HT1080 (cell line): ENCODE results near the gene C2orf76. TPM values are rescaled to one million over a fixed set of nuclear protein-coding genes. Genes with fewer than 3 reads are reported as not detected.

Experiments
- DNase-seq: peaks from one replicate; pipeline ENCODE4 v3.0.0-alpha.2; 2015; ENCODE audit warnings: low read depth
- total RNA-seq: library from RNA; depleted of rRNA; stranded (reverse); fragments of >200 nt; shearing (Covaris generic); gene quantifications from 2 replicates; pipeline ENCODE4 v1.2.3, GENCODE V29; 2014

The C2orf76 gene
- total RNA-seq, 1 experiment from 2014 or later, result 15.5 TPM

DNA sequence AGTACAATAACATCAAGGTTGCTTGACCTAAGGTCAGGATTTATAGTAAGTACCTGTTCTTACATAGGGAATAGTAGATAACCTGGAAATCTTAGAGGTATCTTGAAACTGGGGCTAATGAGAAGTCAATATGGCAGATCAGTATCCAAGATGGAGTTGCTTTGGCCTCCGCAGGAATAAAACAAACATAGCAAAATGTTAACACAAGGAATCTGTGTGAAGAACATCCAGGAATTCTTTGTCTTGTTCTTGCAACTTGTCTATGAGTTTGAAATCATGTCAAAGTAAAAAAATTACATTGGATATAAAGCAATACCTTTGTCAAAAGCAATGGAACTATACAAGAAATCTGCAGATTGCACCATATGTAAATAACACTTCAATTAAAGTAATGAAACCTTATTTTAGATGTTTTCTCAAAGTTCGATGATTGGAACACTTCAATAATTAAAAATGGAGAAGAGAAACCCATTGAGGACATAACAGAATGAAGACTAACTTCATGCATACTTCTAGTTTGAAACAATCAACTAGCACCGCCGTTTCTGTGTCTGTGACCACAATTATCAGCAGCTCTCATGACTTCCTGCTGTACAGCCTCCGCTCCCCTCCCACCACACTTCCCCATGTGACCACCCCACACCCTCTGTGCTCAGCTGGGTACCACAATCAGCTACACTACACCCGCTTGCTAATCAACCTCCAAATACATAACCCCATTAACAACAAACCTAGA, 27.6 kb downstream of the C2orf76 start:
- DNase-seq, result no peak

- no peak for DNase-seq
Observed at GRCh38 chr2:119338272-119338671, 28.4 kb downstream of the C2orf76 start.

GRCh38 chr2:119337749-119338148, 28.9 kb downstream of the C2orf76 start:
- DNase-seq, result no peak

DNA sequence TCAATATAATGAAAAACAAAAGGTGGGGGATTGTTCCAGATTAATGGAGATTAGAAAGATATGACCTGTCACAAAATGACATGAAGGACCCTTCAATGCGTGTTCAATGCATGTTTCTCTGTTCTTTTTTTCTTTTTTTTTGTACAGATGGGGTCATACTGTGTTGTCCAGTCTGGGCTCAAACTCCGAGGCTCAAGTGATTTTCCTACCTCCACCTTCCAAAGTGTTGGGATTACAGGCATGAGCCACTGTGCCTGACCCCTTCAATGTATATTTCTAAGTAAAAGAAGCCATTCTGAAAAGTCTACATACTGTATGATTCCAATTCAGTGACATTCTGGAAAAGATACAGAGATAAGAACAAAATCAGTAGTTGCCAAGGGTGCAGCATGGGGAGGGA, 32.8 kb downstream of the C2orf76 start:
- no peak for DNase-seq

- no peak for DNase-seq
Observed at GRCh38 chr2:119333360-119333759, 33.3 kb downstream of the C2orf76 start.

GRCh38 chr2:119332953-119333352, 33.7 kb downstream of the C2orf76 start:
- no peak for DNase-seq

DNA sequence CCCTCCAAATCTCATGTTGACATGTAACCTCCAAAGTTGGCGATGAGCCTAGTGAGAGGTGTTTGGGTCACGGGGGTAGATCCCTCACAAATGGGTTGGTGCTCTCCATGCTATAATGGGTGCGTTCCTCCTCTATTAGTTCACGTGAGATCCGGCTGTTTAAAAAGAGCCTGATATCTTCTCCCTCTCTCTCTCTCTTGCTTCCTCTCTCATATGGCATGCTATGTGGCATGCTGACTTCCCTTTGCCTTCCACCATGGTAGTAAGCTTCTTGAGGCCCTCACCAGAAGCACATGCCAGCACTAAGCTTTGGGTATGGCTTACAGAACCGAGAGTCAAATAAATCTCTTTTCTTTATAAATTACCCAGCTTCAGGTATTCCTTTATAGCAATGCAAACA, 39.2 kb downstream of the C2orf76 start:
- DNase-seq, result no peak

DNA sequence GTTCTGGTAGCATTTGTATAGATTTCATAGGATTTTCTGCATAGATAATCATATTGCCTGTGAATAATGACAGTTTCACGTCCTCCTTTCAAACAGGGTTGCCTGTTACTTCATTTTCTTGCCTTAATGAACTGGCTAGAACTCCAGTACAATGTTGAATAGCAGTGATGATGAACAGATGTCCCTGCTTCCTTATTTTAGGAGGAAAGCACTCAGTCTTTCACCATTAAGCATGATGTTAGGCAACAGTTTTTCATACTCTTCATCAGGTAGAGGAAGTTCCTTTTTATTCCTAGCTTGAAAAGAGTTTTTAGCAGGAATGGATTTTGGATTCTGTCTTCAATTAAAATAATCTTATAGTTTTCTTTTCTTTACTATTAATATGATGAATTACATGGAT, 39.7 kb downstream of the C2orf76 start:
- DNase-seq, result no peak

DNA sequence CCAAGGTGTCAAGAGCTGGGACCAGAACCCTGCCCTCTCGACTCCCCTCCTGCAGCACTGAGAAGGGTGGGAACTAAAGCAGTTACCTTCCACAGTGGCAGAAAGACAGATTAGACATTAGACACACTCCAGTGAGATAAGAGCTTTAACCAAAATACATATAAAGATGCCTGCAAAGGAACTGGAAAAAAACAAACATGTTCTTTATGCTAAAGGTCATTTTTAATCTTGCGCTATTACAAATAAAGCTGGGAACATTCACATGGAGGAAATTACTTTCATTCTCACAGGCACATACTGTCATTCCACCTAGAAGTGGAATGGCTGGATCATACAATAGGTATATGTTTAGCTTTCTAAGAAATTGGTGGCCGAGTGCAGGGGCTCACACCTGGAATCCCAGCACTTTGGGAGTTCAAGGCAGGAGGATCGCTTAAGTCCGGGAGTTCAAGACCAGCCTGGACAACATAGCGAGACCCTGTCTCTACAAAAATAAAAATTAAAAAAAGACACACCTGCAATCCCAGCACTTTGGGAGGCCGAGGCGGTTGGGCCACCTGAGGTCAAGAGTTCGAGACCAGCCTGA, 41.9 kb downstream of the C2orf76 start:
- DNase-seq, result no peak

DNA sequence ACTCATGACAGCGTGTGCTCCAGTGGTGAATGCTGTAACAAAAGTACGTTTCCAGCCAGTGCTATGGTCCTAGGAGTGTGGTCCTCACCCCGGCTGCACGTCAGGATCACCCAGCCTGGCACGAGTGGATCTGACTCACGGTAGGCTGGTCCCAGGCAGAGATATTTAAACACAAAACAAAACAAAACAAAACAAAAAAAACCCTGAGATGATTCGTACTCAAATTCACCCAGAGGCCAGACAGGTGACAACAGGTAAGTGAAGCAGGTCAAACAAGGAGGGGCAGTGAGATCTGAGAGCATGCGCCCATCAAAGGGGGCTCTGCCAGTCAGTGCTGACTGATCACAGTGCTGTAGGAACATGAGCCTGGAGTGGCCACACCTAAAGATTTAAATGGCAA, 43.2 kb downstream of the C2orf76 start:
- DNase-seq, result no peak

DNA sequence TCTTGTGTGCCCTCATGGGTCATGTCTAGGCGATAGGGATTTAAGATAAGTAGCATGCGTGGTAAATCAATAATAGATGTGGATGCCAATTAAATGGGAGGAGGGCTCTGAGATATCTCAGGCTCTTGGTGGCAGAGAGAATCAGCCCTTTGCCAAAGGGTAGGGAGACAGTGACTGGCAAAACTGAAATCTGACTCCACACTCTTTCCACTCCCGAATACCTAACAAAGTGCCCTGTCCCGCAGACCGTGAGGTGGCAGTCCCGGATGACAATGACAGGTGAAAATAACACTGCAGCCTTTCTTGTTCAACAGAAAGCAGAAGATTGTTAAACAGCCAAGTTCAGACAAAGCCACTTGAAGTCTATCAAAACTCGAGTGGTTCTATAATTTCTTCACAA, 47.0 kb downstream of the C2orf76 start:
- DNase-seq, result no peak

DNA sequence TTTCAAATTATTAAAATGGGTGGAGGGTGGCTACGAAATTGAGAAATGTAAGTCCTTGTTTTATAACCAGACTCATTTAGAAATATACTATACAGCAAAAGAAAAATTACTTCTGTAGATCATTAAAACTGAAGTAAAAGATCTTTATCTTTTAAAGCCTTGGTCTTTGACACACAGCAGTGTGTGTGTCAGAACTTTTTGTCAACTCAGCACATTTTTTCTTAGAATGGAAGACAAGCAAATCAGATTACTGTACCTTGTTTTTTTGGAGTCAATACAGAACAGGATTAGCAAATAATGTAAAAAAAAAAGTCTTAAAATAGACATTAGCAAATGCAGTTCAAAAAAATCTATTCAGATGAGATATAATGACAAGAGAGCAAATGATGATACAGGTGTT, 49.1 kb downstream of the C2orf76 start:
- DNase-seq, result no peak

DNA sequence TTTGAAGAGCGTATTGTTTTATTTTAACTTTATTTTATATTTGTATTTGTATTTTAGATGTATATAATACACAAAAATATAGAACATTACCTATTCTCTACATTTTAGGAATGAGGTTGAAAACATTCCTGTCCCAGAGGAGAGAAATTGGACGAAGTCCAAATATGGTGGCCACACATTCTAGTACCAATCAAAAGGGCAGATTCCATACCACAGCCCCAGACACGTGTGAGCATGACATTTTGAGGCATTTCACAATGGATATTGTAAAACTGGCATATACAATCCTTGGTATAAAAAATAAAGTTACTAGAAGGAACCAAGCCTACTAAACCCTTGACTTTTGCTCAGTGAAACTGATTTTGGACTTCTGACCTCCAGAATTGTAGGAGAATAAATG, 50.6 kb downstream of the C2orf76 start:
- no peak for DNase-seq

- DNase-seq, result no peak
Observed at GRCh38 chr2:119315241-119315925, 51.3 kb downstream of the C2orf76 start.

DNA sequence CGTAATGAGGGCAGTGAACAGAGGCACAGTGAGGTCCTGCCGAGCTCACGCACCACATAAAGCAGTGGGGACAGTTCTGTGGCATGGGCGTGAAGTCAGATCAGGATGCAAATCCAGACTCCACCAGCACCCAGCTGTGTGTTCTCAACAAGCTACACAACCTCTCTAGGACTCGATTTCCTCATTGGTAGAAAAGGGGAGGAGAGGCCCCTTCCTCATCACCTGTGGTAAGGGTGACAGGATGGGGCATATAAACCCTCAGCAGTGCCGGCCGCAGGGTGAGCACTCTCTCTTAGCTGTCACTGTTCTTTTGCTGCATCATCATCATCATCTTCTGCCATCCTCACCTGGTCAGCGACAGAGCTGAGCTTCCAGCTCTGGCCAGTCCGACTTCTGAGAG, 54.8 kb downstream of the C2orf76 start:
- DNase-seq, result no peak

DNA sequence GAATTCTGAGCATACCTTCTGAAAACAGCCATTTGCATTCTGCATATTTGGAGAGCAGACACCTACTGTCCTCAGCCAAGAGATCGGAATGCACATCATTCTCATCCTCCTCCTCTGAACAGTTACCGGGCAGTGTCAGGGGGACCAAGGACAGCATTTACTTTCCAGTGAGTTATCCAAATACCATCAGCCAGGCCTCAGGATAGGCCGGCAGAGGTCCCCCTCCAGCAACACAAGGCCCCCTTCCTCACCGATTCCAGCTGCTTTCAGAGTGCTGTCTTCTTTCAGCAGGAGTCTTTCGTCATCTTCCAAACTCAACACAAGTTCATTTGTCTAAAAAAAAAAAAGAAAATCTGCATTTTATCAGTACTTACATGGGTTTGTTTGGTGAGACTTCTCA, 55.3 kb downstream of the C2orf76 start:
- DNase-seq, result no peak

DNA sequence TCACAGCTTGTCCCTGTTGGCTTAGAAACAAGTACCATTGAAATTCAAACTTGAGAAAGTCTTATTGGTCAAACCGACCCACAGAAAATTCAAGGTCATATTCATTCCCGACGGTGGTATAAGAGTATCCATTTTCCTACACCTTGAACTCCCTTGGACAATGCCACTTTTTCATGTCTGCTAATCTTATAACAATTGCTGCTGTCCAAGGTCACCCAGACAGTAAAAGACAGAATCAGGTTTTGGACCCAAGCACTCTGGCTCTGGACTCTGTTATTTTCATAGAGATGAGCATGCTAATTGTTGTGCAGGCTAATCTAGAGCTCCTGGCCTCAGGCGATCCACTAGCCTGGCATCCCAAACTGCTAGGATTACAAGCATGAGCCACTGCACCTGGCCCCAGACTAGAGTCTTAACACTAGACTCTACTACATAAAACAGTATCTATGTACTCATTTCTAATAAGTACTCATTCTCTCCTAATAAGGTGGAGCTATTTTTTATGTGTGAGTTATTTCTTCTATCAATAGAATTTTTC, 57.8 kb downstream of the C2orf76 start:
- DNase-seq, result no peak

DNA sequence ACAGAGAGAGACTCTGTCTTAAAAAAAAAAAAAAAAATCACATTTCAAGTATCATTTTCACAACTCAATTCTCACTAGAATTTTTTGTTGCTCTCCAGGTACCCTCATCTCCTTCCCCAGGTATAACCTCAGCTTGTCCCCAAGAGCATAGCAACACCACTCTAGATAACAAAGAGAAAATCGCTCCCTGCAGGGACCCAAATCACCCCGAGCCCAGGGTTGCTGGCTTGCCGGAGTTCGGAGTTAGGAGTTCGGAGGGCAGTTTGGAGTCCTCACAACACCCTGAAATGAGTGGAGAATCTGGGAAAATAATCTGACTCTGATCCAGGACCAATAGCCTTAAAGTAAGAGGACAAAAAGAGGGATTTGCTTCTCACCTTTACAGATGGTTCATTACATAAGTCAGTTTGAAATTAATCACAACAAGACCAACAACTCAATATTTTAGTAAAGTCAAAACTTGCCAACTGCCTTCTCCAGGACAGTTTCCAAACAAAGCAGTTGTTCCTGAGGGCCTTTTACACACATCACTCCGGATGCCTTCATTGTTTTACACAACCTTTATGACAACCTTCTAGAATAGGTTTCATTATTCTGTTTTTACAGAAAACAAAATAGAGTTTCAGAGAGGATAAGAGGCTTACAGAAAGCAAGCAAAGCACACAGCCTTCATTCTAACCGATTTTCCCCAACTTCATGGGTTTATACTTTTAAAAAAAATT, 59.1 kb downstream of the C2orf76 start:
- no peak for DNase-seq

GRCh38 chr2:119306196-119306590, 60.4 kb downstream of the C2orf76 start:
- no peak for DNase-seq

GRCh38 chr2:119305497-119306195, 61.0 kb downstream of the C2orf76 start:
- no peak for DNase-seq

- DNase-seq, result no peak
Observed at GRCh38 chr2:119304847-119305246, 61.8 kb downstream of the C2orf76 start.
